Nephron progenitor cell (in vitro differentiated cells): ENCODE results near the gene LIPJ.

ENCODE experiments used
- DNase-seq: peaks from one replicate; pipeline ENCODE4 v3.0.0; 2021
- H3K27ac Mint-ChIP-seq: 2 replicates; pipeline ENCODE4 v1.8.0; 2021; ENCODE audit warnings: mild to moderate bottlenecking, moderate library complexity, mixed read lengths
- H3K27me3 Mint-ChIP-seq: 2 replicates; pipeline ENCODE4 v1.8.0; 2021; ENCODE audit warnings: mild to moderate bottlenecking, low read depth, mixed read lengths; ENCODE audit not compliant: poor library complexity
- H3K36me3 Mint-ChIP-seq: 2 replicates; pipeline ENCODE4 v1.8.0; 2021; ENCODE audit warnings: low read depth, mixed read lengths
- H3K4me1 Mint-ChIP-seq: 2 replicates; pipeline ENCODE4 v1.8.0; 2021; ENCODE audit warnings: mixed read lengths
- H3K4me3 Mint-ChIP-seq: 2 replicates; pipeline ENCODE4 v1.8.0; 2021; ENCODE audit warnings: mild to moderate bottlenecking, moderate library complexity, mixed read lengths
- H3K9me3 Mint-ChIP-seq: 2 replicates; pipeline ENCODE4 v1.8.0; 2021; ENCODE audit warnings: mild to moderate bottlenecking, moderate library complexity, mixed read lengths
- CTCF ChIP-seq: fragments of 200-600 bp; sonication (generic); IDR thresholded peaks from 2 replicates; pipeline ENCODE4 v1.5.0; 2021; ENCODE audit warnings: antibody characterized with exemption

LIPJ gene

GRCh38 chr10:88642963-88643362, 56.4 kb downstream of the LIPJ start:
- Mint-ChIP-seq H3K27me3 (no peaks in the 10 kb centered on the region), H3K4me3 (no peak overlapping the region), H3K36me3 (no peaks in the 10 kb centered on the region), H3K27ac (no peak overlapping the region), H3K4me1 (no peaks in the 10 kb centered on the region), H3K9me3 (peaks cover 15% of the 10 kb centered on the region)
- DNase-seq, result no peak
- TF ChIP-seq CTCF, result no peak

- no peaks in the 10 kb centered on the region for H3K27me3 Mint-ChIP-seq
- no peaks in the 10 kb centered on the region for H3K9me3 Mint-ChIP-seq
- no peak for DNase-seq
- H3K4me3 Mint-ChIP-seq, result no peak overlapping the region
- no peaks in the 10 kb centered on the region for H3K36me3 Mint-ChIP-seq
- H3K27ac Mint-ChIP-seq, result no peak overlapping the region
- no peaks in the 10 kb centered on the region for H3K4me1 Mint-ChIP-seq
- no peak for TF ChIP-seq CTCF
These were observed 60.6 kb downstream of the LIPJ start for GRCh38 chr10:88647061-88647615.

- H3K27ac Mint-ChIP-seq, result no peak overlapping the region
- H3K4me3 Mint-ChIP-seq, result no peak overlapping the region
- no peaks in the 10 kb centered on the region for H3K36me3 Mint-ChIP-seq
- H3K27me3 Mint-ChIP-seq, result no peaks in the 10 kb centered on the region
- TF ChIP-seq CTCF, result no peak
- DNase-seq, result no peak
- H3K9me3 Mint-ChIP-seq, result no peaks in the 10 kb centered on the region
- H3K4me1 Mint-ChIP-seq, result no peaks in the 10 kb centered on the region
These were observed 64.6 kb downstream of the LIPJ start for GRCh38 chr10:88651101-88651551.

GRCh38 chr10:88652616-88653015, 66.1 kb downstream of the LIPJ start:
- no peak overlapping the region for H3K4me3 Mint-ChIP-seq
- TF ChIP-seq CTCF, result no peak
- DNase-seq, result no peak
- no peaks in the 10 kb centered on the region for H3K27me3 Mint-ChIP-seq
- H3K36me3 Mint-ChIP-seq, result no peaks in the 10 kb centered on the region
- no peaks in the 10 kb centered on the region for H3K9me3 Mint-ChIP-seq
- H3K27ac Mint-ChIP-seq, result no peak overlapping the region
- H3K4me1 Mint-ChIP-seq, result no peaks in the 10 kb centered on the region
